NOMO-1 treated with DMSO at 0.1 percent for 48 hours (cell line): ENCODE results near the gene CCR6.

ENCODE experiments used
- DNase-seq: peaks from one replicate; lab custom pipeline; 2025; ENCODE audit not compliant: unreplicated experiment; lab: John Stamatoyannopoulos, UW

Gene CCR6

GRCh38 chr6:167119670-167120582 is 3.0 kb upstream of the CCR6 start:
- no peak for DNase-seq

- peak; percentile 42 for DNase-seq
Observed at GRCh38 chr6:167120583-167120903, 2.4 kb upstream of the CCR6 start.

GRCh38 chr6:167121335-167121841 is 1.5 kb upstream of the CCR6 start:
- no peak for DNase-seq

- DNase-seq, result no peak
Observed at GRCh38 chr6:167122041-167122826, 662 bp upstream of the CCR6 start.

- DNase-seq, result no peak
Observed at GRCh38 chr6:167124753-167125152, 1.9 kb downstream of the CCR6 start.

- peak; percentile 16 for DNase-seq
Observed at GRCh38 chr6:167125410-167125809, 2.5 kb downstream of the CCR6 start.

- DNase-seq, result no peak
Observed at GRCh38 chr6:167125855-167126349, 3.0 kb downstream of the CCR6 start.

- DNase-seq, result no peak
Observed at GRCh38 chr6:167127785-167128531, 5.1 kb downstream of the CCR6 start.

GRCh38 chr6:167129159-167129558 is 6.3 kb downstream of the CCR6 start:
- DNase-seq, result no peak

- DNase-seq, result no peak
Observed at GRCh38 chr6:167129562-167129961, 6.7 kb downstream of the CCR6 start.

GRCh38 chr6:167130008-167130677 is 7.2 kb downstream of the CCR6 start:
- DNase-seq, result no peak

GRCh38 chr6:167130712-167131684 is 8.1 kb downstream of the CCR6 start:
- DNase-seq, result no peak

GRCh38 chr6:167134448-167135328 is 11.8 kb downstream of the CCR6 start:
- no peak for DNase-seq

GRCh38 chr6:167136376-167136775 is 13.5 kb downstream of the CCR6 start:
- no peak for DNase-seq

GRCh38 chr6:167137081-167137480 is 14.2 kb downstream of the CCR6 start:
- DNase-seq, result peak; percentile 26

- no peak for DNase-seq
Observed at GRCh38 chr6:167137881-167138280, 15.0 kb downstream of the CCR6 start.

GRCh38 chr6:167139761-167140160 is 16.9 kb downstream of the CCR6 start:
- no peak for DNase-seq
